ENCODE measurements around the gene ADAM23.

Gene ADAM23

GRCh38 chr2:206540757-206541156, 97.4 kb downstream of the ADAM23 start:
- DNase-seq = no peak
- H3K27me3 ChIP-seq (ENCODE audit: insufficient read depth, low read depth, severe bottlenecking) = no peaks in the 10 kb centered on the region
- H3K36me3 ChIP-seq = no peaks in the 10 kb centered on the region
- no peak overlapping the region for H3K27ac ChIP-seq
- H3K9me3 ChIP-seq (ENCODE audit: severe bottlenecking) = no peaks in the 10 kb centered on the region
- no peak overlapping the region for H3K4me3 ChIP-seq (ENCODE audit: low read depth, low read length)
- TF ChIP-seq, protein P1, sequence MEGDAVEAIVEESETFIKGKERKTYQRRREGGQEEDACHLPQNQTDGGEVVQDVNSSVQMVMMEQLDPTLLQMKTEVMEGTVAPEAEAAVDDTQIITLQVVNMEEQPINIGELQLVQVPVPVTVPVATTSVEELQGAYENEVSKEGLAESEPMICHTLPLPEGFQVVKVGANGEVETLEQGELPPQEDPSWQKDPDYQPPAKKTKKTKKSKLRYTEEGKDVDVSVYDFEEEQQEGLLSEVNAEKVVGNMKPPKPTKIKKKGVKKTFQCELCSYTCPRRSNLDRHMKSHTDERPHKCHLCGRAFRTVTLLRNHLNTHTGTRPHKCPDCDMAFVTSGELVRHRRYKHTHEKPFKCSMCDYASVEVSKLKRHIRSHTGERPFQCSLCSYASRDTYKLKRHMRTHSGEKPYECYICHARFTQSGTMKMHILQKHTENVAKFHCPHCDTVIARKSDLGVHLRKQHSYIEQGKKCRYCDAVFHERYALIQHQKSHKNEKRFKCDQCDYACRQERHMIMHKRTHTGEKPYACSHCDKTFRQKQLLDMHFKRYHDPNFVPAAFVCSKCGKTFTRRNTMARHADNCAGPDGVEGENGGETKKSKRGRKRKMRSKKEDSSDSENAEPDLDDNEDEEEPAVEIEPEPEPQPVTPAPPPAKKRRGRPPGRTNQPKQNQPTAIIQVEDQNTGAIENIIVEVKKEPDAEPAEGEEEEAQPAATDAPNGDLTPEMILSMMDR (IDR thresholded peaks at IDR 0.05; ENCODE audit: low read depth, low read length) = no peak

DNA sequence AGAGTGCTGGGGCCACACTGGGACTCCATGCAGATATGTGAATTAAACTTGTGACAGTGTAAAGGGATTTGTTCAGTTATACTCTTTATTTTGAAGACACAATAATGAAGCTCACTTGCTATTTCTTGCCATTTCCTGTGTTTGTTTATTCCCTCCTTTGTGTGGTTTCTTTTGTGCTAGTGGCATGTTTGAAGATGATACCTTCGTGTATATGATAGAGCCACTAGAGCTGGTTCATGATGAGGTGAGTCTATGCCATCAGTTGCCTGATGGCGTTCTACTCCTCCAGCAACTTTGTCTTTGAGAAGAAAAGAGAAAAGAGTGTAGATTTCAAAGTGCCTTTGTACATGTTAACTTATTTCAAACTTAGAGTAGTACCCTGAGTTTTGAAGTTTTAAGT, 99.7 kb downstream of the ADAM23 start:
- Histone ChIP-seq H3K36me3 (no peaks in the 10 kb centered on the region), H3K27ac (no peak overlapping the region), H3K4me3 (ENCODE audit: low read depth, low read length) (no peak overlapping the region), H3K9me3 (ENCODE audit: severe bottlenecking) (no peaks in the 10 kb centered on the region), H3K27me3 (ENCODE audit: insufficient read depth, low read depth, severe bottlenecking) (no peaks in the 10 kb centered on the region)
- no peak for DNase-seq
- TF ChIP-seq, protein P1 (IDR thresholded peaks at IDR 0.05; ENCODE audit: low read depth, low read length) = no peak

- no peaks in the 10 kb centered on the region for H3K9me3 ChIP-seq (ENCODE audit: severe bottlenecking)
- no peak overlapping the region for H3K27ac ChIP-seq
- H3K4me3 ChIP-seq (ENCODE audit: low read depth, low read length) = no peak overlapping the region
- DNase-seq = no peak
- TF ChIP-seq, protein P1 (IDR thresholded peaks at IDR 0.05; ENCODE audit: low read depth, low read length) = no peak
- H3K27me3 ChIP-seq (ENCODE audit: insufficient read depth, low read depth, severe bottlenecking) = no peaks in the 10 kb centered on the region
- no peaks in the 10 kb centered on the region for H3K36me3 ChIP-seq
These were observed 105.1 kb downstream of the ADAM23 start for GRCh38 chr2:206548383-206548782.

DNA sequence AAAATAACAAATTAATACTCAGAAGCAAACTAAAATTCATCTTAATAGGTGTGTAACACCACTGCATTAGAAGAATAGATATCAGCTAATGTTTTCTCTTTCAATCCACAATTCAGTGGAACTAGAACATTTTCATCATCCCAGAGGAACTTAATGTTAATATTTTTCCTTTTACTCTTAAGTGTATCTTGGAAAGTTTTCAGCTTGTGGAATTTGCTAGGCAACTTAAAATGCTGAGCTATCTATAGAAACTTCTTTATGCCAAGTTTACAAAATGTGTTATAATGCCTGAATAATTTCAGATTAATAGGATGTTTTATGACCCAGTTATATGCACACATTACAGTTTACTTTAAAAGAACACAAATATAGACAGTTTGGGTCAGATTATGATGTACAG, 112.4 kb downstream of the ADAM23 start:
- Histone ChIP-seq H3K36me3 (no peaks in the 10 kb centered on the region), H3K4me3 (ENCODE audit: low read depth, low read length) (no peak overlapping the region), H3K9me3 (ENCODE audit: severe bottlenecking) (no peaks in the 10 kb centered on the region), H3K27ac (no peak overlapping the region), H3K27me3 (ENCODE audit: insufficient read depth, low read depth, severe bottlenecking) (no peaks in the 10 kb centered on the region)
- DNase-seq = no peak
- TF ChIP-seq, protein P1 (IDR thresholded peaks at IDR 0.05; ENCODE audit: low read depth, low read length) = no peak

GRCh38 chr2:206556357-206556949, 113.1 kb downstream of the ADAM23 start:
- TF ChIP-seq, protein P1 (IDR thresholded peaks at IDR 0.05; ENCODE audit: low read depth, low read length) = peak; percentile 27; the same call in 1 of the 2 replicates
- Histone ChIP-seq H3K27ac (no peak overlapping the region), H3K4me3 (ENCODE audit: low read depth, low read length) (no peak overlapping the region), H3K27me3 (ENCODE audit: insufficient read depth, low read depth, severe bottlenecking) (no peaks in the 10 kb centered on the region), H3K36me3 (no peaks in the 10 kb centered on the region), H3K9me3 (ENCODE audit: severe bottlenecking) (no peaks in the 10 kb centered on the region)
- no peak for DNase-seq

- Histone ChIP-seq H3K27ac (no peak overlapping the region), H3K9me3 (ENCODE audit: severe bottlenecking) (no peaks in the 10 kb centered on the region), H3K36me3 (no peaks in the 10 kb centered on the region), H3K4me3 (ENCODE audit: low read depth, low read length) (no peak overlapping the region), H3K27me3 (ENCODE audit: insufficient read depth, low read depth, severe bottlenecking) (no peaks in the 10 kb centered on the region)
- no peak for DNase-seq
- TF ChIP-seq, protein P1 (IDR thresholded peaks at IDR 0.05; ENCODE audit: low read depth, low read length) = no peak
These were observed 114.0 kb downstream of the ADAM23 start for GRCh38 chr2:206557321-206557720.
